ENCODE measurements around the gene LRCH1.

The LRCH1 gene

DNA sequence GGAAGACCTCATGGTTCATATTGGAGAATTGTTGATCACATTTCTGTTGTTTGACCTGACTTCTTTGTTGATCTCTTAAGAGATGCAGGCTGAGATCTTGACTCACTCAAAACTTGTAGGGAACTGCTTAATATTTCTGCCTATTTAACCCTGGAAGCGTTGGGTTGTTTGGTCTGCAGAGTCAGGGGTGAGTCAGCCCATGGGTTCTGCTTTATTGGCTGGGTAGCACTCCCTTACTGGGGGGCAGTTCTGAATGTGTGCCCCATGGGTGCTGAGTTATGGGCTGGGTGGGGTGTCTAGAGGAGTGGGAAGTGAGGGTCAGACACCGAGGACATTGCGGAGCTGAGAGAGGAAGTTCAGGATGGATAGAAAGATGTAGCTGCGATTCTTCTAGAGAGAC lies 87.9 kb downstream of the LRCH1 start:
- no peak for DNase-seq

DNA sequence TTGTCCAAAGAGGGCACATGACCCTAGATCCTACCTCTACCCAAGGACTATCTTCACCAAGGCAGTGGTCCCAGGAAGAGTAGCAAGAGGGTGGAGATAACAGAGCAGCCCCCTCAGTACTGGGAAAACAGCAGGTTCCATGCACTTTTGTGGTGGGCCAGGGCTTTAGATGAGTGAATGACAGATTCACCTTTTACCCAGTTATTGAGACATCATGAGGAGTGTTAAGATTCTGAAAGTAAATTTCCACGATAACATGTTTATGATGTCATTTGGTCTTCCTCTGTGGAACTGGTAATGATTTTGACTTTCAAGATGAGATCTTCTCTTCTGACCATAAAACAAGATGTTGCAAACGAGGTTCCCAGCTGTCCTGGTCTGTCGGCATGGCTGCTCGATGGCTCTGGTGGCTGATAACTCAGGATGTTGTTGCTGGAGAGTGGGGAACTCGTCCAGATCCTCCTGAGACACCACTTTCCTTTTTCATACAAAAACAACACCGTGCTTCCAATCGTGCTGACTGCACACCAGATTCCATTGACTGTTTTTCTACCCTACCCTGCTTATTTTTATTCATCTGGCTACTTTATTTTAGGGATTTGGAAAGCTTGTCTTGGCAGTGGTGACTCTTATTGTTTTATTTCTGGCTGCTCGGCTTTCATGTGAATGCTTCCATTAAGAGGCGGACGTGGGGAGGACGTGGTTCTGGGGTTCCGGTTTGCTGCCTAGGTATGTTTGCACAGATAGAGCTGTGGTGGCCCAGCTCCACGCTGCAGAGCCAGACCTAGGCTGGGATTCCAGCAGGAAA lies 88.5 kb downstream of the LRCH1 start:
- no peak for DNase-seq

DNA sequence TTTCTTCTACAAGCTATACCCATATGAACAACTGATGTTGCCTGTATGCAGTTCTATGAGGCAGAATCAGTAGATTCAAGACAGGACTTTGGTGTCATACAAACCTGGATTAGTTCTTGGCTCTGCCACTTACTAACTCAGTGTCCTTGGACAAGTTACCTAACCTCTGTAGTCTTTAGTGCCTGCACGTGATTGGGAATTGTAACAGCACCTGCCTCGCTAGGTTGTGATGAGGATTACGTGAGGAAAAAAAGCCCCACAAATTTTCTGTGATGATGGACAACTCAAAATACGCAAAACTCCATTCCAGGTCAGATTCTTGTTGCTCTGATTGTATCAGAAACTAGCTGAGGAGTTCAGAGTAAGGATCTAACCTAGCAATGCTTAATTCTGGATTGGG lies 89.3 kb downstream of the LRCH1 start:
- no peak for DNase-seq

DNA sequence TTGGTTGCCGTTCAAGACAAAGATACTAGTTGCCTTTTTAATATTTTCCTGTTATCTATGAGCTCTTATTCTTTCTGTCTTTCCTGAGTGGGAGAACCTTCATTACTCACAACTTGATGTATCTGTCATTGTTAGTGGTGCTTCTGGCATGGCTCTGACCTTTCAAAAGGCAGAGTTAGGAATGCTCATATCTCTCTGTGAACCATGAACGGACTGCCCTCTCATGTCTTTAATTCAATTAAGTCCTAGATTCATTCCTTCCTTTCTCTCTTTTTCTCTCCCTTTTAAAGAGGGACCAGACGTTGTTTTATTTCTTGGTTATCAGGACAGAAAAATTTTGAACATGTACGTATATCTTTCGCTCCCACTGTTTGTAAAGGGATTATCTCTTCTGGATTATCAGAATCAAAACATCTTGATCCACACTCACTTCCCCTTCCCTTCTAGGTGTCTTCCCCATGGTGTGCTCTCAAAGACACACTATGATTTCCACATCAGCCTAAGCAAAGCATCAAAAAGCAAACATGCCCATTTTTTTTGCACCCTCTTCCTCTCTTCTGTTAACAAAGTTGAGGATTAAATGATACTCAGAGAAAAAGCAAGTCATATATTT lies 90.3 kb downstream of the LRCH1 start:
- DNase-seq = no peak

DNA sequence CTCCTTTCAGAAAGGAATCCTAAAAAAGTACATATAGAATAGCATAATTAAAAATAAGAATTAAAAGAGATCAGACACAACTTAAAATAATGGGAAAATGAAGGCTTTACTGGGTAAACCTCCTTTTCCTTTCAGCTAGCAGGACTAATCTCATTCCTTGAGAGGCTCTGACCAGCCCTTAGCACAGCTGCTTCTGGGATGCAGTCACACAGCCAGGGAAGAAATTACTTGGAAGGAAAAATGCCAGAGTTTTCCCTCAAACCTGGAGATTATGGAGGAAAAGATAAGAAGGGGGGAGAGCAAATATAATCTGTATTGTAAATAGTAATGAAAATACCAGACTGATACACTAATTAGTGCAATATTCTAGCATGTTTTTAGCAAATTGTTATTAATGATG lies 91.8 kb downstream of the LRCH1 start:
- no peak for DNase-seq

DNA sequence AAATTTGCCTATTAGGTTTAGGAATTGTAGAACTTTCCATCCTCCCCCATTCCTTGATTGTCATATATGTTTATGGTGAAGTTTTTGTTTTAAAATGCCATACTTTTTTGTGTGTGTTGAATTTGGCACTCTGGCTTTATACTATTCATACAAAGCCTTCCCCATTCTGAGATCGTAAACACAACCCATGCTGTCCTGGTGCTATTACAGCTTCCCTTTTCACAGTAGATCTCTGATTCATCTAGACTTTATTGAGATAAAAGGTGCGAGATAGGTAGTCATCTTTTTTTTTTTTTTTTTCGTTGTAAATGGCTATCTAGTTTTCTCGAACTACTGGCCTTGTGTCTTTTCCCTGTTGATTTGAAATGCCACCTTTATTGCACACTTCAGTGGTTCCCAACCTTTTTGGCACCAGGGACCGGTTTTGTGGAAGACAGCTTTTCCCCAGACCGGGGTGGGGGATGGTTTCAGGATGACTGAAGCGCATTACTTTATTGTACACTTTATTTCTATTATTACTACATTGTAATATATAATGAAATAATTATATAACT lies 94.6 kb downstream of the LRCH1 start:
- no peak for DNase-seq

DNA sequence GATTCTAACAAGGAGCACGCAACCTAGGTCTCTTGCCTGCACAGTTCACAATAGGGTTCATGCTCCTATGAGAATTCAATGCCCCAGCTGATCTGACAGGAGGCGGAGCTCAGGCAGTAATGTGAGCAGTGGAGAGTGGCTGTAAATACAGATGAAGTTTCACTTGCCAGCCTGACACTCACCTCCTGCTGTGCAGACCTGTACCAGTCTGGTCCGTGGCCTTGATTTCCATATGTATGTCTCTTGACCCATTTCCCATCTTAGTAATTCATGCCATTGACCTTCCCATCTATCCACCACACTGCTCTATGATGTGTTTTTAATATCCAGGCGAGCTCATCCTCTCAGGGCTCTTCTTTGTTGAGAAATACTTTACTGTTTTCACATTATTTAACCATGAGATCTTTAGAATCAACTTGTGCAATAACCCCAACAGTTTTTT lies 95.2 kb downstream of the LRCH1 start:
- DNase-seq = no peak

DNA sequence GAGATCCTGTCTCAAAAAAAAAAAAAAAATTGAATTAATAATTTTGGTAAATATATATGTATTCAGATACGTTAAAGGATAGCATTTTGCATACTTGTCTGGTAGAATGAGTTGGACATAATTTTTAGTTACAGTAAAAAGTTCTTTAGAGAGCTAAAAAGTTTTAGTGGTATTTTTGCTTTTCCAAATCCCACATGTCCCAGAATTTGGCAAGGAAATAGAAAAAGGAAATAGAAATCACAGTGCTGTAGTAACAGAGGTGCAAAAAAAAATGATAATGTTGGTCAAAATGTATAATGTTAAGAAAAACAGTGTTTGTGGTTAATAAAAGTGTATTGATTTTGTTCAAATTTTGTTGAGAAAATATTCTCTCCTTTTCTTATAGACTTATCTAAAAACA lies 96.8 kb downstream of the LRCH1 start:
- DNase-seq = no peak

DNA sequence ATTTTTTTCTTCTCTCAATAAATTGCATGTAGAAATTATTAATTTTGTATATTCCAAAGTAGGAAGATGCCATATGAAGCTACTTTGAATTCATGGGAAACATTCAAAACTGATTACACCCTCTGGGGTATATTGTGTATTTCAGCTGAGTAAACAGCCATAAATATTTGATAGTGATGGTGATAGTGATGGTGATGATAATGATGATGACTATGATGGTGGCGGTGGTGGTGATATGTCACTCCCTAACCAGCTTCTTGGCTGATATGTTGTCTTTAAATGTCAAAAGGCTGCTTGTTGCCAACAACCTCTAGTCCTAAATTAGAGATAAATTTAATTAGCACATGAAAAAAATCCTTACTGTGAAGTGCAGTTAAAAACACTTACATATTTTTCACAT lies 102.0 kb downstream of the LRCH1 start:
- no peak for DNase-seq

DNA sequence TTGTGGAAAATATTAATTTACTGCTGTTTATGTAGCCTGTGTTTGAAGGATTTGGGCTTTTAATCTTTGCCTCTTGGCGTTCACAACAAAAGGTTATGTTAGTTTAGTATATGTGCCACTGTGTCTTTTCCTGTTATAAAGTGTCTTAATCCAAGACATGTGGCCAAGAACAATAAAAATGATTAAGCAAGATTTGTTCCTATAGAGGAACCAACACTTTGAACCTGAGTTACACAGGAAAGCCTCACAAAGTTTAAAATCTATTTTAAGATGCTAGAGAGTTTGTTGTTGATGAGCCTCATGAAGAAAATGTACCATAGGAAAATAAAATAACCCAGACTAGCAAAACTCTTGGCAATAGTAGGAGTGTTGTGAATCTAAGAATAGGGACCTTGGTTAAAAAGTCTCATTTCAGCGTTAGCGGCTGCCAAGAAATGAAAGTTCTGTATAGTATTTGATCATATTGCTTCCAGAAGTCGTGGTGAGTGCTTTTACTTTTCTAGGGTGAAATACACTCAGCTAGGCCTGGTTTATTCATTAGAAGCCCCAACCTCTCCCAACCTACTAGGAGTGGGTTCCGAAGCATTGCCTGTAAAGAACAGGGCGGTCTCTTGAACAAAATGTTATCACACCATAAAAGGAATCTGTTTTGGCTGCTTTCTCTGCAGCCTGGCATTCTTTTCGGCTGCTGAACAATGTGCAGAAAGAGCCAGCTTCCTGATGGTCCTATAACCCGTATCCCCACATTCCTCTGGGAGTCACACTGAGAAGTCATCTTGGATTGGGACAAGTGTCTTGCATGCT lies 102.6 kb downstream of the LRCH1 start:
- DNase-seq = no peak

DNA sequence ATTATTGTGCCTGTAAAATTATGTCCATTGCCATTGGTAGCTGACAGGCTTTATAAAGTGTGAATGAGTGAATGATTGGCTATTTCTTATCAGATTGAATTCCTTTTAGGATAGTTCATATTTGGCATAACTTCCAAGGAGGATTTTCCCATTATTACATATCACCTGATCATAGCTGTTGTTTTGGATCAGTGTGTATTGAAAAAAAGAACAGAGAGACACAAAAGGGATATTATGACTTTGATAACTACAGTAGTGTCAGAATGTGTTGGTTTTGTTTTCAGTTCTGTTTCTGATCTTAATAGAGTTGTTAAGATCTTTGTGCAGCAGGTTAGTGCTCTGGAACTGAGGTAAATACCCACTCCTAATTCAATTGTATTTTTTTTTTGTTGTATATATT lies 103.8 kb downstream of the LRCH1 start:
- no peak for DNase-seq

DNA sequence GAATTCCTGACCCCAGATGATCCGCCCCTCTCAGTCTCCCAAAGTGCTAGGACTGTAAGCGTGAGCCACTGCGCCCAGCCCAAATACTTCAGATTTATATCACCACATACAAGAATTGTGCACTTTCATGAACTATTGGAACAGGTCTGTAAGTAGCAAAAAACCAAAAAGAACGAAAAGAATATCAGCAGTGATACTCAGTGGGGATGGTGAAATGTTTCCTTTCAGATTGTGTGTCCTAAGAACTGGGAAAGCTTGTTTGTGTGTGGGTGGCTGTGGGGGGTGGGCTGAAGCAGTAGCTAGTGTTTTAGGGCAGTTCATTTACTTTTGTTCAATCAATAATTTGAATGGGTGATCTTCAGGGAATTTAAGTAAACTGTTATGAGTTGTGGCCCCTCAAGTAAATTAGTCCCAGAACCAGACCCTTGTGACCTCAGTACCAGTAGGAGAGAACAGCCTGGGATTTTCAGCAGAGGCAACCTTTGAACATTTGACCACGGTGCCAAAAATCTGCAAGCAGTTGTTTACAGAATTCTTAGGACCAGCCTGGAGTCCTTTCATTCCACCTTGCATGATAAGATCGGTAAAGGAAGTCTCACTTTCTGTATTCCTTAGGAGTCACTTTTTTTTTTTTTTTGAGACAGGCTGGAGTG lies 106.6 kb downstream of the LRCH1 start:
- no peak for DNase-seq

DNA sequence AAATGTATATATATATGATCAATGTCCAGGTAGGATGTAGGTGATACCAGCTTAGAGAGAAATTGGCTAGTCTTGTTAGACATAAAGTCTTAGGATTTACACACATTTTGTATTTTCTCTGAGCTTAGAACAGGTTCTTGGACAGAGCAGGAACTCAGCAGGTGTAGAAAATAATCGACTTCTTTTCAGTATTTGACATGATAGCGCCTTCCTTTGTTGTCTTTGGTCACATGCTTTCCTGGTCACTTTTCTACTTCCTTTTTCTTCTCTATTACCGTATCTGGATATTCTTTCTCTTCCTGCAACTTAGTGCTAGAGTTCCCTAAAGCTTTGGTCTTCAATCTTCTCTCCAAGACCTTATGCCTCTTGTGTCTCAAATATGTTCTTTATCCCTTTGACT lies 107.4 kb downstream of the LRCH1 start:
- no peak for DNase-seq

DNA sequence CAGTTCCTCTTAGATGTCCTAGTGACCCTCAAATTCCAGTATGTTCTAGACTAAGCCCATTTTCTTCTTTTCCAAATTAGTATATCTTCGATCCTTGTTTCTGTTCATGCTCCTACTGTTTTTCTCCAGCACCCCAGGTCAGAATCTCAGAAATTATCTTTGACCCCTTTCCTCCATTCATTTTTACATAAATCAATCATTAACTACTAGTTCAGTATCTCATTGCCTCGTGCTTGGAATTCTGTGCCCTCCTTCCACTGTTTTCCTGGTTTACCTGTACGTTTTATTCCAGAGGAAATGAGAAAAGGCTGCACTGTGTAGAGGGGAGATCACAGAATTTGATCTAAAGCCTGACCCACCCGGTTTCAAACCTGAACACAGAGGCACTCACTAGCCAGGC lies 107.9 kb downstream of the LRCH1 start:
- DNase-seq = no peak

DNA sequence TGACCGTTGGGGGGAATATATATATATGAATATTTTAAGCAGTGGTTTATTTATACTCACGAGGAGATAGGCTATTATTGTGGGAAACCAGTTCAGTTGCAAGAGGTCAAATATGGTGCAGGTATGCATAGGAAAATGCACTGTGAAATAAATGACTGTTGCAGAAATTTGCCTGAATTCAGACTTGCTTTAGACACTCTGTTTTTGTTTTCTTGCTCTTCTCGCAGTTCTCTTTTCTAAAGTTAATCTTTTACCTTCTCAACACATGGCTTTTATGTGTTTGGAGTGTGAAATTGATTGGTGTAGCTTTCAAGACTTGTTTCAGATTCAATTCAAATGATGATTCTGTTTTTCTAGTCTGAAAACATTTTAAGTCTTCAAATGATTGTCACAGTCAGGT lies 109.7 kb downstream of the LRCH1 start:
- no peak for DNase-seq

DNA sequence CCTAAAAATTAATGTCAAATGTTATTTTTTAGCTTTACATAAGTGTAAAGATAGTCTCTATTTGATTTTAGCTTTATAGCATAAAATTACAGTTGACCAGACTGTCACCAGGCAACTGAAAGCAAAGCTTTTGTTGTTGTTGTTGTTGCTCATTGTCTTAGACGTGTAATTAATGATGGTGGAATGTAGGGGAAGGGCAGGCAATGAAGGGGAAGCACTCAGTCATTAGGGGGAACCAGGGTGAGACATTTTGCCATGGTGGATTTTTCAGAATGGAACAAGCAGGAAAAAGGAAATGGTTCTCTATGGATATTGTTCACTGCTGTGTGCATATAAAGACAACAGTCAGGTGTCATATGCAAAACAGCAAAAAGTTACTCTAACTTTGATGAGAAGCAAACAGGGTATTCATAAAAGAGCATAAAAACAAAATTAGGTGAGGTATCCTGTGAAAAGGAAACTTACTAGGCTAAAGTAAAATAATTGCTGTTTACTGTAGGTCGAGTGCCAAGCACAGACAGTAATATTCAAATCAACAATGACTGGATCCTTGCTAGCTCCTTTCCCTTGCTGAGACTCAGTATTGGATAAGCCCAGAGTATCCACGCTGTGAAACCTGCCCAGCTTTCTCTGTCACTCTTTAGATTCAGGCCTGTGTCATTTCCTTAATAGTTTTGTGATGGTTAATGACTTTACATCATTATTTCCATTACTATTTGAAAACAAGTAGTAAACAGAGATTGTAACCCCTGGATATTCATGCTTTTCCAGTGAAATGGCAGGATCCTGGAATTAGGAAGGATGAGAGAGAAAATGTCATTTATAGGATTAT lies 110.5 kb downstream of the LRCH1 start:
- no peak for DNase-seq

DNA sequence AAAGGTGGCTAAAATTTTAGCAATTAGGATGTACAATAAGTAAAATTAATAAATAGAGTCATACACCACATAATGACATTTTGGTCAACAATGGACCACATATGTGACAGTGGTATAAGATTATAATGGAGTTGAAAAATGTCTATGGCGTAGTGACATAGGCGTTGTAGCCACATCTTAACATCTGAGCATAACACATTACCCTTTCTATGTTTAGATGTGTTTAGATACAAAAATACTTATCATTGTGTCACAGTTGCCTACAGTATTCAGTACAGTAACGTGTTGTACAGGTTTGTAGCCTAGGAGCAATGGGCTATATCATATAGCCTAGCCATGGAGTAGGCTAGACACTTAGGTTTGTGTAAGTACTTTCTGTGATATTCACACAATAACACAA lies 111.2 kb downstream of the LRCH1 start:
- no peak for DNase-seq

DNA sequence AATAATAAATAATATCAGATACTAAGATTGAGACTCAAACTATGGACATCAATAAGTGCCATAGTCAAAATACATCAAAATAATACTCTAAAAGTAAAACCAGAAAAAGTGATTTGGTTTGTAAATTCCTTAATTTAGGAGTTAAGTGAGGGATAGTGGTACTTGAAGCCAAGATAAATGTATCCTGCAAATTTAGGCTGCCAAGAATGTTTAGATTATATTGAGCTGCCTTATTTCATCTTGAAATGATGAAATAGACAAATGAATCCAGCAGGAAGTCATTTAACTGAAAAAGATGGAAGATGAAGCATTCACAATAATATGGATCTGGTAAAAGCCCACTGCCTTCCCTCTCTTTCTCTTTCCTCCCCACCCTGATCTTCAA lies 112.3 kb downstream of the LRCH1 start:
- DNase-seq = no peak

DNA sequence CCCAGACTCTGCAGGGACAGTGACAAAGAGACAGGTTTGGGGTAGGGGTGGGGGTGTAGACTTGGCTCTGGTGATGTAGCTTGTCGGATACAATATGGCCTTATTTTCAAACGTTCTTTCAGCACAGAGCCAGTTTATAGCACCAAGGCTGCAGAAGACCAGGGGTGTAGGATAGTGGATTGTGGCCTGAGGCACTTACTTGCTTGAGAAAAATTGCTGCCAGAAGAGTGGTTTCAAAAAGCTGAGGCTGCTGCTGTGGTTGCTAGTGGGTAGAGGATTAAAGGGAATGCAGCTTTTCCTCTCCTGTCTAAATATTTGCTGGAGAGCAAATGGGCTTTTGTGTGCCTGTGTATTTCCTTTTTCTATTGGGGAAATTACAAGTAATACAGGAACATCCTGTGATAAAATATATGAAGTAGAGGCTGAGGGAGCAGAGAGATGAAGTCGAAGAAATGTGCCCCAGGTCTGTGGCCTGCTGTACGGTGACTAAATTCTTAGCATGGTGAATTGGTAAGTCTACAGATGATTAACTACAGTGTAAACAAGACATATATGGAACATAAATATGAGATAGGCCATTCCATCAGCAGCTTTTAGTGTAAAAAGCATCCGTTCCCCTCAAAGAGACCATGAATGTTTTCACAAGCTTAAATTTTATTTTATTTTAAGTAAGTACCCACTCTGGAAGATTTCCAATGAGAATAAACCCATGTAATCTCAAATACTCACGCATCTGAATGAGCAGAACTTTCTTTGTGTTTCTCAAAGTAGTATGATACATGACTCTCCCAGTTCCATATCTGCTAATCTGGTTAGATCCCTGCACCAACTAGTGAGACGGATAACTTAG lies 112.9 kb downstream of the LRCH1 start:
- no peak for DNase-seq

DNA sequence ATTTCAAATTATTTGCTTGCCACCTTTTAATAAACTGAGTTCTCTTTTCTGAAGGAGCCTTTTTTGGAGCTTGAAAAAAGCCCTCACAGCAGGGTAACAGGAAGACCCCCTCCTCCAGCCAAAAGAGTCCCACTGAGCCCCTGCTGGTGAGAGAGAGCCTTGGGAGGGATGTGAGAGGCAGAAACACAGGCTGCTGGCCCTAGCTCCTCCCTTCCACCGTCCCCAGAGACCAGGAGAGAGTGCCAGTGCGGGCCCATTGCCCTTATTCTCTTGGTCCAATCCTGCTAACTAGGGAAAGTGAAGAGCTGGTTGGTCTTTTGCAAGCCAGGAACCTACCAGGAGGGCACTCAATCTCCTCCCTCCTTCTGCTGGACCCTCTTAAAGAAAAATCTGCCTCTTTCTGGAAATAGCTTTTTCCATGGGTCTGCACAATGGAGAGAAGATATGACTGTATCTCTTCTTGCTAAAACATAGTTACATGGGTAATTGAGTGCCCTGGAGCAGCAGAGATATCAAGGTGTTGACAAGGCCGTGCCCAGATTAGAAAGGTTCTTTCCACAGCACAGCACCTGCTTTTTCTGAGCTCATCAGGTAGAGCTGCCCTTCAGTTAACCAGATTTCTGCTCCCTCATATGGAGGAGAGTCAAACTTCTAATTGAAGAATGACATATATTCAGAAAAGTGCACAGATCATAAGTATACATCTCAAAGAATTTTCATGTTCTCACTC lies 113.9 kb downstream of the LRCH1 start:
- DNase-seq = no peak
